HG03354 (cell line): Measurements from ENCODE around the gene ADARB1.

ENCODE experiments used
- ATAC-seq: cut with Tn5 transposase; IDR thresholded peaks from one replicate; pipeline ENCODE4 v1.9.1; 2021; ENCODE audit warnings: mild to moderate bottlenecking; ENCODE audit not compliant: unreplicated experiment, poor library complexity, severe bottlenecking

The ADARB1 gene

DNA sequence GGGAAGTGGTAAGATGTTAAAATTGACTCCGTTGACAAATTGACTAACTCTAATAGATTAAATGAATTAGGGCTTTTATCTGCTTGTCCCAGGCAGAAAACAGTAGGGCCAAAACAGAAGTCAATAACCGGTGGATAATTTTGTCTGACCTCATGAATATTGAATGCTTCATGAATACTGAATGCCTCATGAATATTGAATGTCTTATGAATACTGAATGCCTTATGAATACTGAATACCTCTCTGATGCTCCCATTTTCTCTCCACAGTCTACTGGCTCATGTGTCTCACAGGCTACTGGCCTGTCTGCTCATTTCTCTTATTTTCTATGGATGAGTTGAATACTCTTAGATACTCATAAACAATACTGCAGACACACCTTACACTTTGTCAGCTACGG, 157.3 kb downstream of the ADARB1 start:
- no peak for ATAC-seq

DNA sequence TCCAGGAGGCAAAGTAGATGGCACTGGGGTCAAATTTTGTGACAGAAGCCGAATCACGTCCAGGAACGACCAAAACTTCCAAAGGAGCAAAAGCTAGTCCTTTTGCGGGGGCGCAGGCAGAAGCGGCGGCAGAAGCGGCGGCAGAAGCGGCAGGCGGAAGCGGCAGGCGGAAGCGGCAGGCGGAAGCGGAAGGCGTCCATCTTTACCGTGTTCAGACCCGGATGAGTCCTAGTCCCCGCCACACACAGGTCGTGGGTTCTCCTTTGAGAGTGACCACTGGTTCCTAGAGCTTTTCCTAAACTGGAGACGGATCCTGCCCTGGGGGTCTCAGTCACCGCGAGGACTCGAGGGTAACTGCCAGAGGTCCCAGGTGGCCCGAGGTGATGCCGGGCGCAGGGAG, 159.7 kb downstream of the ADARB1 start:
- no peak for ATAC-seq

DNA sequence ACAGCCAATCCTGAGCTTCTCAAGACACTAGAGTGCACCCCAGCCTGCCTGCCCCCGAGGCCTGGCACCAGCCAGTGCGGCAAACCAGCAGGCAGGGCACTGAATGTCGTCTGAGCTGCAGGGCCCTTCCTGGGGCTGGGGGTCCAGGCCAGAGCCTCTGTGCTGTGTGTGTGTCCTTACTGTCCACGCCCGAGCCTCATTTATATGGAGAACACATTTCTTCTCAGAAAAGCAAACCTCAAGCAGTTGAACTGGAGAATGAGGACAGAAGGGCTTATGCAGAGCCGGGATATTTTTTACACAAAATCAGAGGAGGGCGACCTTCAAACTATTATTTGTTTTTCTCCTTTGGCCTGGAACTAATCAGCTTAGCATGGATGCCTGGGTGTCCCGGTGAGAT, 160.6 kb downstream of the ADARB1 start:
- ATAC-seq, result no peak

DNA sequence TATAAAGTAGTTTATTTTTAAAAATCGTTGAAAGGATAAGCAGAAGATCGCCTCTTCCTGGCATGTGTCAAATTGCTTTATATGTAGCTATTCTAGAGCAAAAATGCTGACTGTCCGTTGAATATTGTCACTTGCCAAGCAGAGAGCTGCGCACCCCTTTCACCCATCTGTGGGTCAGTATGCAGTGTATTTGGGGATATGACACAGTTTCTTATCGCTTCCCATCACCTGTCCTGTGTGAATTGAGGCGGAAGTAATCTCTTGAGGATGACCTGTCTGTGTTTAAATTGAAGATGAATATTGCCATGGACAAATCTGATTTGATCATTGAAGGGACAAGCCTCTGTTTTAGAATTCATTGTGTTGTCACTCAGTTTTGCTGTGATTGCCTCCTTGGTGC, 161.1 kb downstream of the ADARB1 start:
- ATAC-seq, result no peak

DNA sequence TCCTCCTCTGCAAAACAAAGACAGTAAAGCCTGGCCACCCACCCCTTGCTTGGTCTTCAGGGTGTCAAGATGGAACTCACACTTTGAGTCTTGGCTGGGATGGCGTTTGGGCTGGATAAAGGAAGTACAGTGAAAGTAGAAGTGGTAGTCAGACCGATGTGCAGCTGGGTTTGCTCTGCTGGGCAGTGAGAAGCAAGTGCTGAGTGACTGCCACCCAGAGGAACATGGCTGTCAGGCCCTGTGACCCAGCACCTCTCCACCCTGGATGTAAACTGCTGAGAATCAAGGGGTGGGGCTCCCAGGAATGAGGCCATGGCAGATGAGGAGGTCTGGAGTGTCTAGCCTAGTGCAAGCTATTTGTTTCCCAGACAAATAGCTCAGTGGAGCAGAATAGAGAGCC, 162.1 kb downstream of the ADARB1 start:
- ATAC-seq, result no peak

DNA sequence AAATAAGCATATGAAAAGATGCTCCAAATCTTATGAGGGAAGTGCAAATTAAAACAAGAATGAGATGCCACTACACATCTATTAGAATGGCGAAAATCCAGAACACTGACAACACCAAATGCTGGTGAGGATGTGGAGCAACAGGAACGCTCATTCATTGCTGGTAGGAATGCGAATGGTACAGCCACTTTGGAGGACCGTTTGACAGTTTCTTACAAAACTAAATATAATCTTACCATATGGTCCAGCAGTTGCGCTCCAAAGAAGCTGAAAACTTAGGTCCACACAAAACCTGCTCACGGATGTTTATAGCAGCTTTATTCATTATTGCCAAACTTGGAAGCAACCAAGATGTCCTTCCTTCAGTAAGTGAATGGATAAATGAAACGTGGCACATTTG, 163.0 kb downstream of the ADARB1 start:
- no peak for ATAC-seq

DNA sequence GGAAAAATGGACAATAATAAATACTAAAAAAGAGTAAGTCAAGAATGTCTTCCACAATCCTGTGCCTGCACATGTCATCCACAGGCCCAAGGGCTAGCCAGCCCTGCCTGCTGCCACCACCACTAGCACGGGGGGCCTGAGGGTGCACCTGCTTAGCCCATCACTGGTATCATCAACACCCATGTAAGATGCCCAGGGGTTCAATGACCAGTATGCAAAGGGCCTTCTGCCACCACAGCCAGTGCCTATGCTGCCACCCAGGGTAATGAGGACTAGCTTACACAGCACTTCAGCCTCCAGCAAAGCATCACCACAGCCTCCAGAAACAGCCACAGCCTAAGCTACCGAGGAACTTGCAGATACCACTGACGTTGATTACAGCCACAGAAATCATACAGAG, 167.0 kb downstream of the ADARB1 start:
- no peak for ATAC-seq

DNA sequence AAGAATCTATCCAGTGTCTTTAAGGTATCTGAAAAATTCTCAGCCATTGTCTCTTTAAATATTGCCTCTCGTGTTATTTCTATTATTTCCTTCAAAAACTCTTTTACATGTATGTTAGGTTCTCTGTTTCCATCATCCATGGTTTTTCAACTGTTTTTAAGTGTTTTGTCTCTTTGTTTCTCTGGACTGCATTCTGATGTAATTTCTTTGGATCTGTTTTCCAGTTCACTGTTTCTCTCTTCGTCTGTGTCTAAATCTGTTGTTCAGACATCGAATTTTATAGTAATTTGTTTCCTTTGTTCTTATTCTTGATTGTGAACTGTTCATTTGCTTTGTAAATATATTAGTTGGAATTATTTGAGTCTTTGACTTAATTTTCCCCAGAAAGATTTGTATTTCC, 169.2 kb downstream of the ADARB1 start:
- no peak for ATAC-seq

DNA sequence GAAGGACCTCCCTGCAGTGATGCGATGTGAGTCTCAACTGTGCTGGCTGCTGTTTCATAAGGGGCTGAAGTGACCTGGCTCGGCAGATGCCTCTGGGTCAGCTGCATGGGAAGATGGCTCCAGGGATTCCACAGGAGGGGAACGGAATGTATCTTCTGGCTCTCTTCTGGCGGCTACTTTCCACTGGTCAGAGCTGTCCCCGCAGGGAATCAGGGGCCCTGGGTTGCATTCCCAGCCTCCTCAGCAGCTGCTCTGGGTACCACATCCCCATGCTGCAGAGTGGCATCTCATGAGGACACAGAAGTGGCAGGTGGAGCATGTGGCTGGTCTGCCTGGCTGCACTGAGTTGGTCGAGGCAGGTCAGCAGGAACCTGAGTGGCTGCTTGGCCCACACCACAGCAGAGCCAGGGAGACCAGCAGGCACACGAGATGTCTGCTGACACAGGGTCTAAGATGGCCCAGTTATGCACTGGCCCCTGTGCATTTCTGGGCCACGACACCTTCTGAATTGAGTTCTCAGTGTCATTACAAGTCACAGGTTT, 170.5 kb downstream of the ADARB1 start:
- no peak for ATAC-seq

DNA sequence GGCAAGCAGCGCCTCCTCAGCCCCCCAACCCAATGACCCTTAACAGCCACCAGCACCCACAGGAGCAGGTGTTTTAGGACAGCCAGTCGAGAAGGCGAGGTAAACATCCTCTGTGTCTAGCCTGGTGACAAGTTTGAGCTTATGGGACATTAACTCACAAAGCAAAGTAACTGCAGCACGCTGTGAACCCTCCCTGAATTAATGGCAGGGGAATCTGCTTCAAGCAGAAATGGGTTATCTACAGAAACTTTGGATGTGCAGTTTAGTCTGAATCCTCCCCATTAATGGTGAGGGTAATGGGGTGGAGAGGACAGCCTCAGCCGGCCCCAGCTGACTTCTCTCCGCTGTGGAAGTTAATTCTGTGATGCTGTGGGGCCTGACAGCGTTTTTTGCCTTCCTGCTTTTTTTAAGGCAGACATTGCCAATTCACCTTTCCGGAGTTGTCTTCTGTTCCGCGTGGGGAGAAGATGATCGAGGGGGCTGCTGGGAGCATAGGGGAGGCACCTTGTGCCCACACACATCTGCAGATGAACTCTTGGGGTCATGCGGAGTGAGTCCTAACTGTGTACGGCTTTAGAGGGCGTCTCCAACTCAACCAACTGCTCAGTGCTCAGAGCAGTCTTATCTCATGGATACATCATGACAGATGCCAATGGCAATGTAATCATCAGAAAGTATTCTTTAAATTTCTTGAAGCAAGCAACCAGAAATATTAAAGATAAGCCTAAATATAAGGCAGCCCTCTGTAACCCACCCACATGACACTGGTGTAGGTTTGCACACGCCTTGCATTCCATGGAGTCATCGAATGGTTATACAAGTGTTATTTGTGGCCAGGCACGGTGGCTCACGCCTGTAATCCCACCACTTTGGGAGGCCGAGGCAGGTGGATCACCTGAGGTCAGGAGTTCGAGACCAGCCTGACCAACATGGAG, 172.3 kb downstream of the ADARB1 start:
- no peak for ATAC-seq

DNA sequence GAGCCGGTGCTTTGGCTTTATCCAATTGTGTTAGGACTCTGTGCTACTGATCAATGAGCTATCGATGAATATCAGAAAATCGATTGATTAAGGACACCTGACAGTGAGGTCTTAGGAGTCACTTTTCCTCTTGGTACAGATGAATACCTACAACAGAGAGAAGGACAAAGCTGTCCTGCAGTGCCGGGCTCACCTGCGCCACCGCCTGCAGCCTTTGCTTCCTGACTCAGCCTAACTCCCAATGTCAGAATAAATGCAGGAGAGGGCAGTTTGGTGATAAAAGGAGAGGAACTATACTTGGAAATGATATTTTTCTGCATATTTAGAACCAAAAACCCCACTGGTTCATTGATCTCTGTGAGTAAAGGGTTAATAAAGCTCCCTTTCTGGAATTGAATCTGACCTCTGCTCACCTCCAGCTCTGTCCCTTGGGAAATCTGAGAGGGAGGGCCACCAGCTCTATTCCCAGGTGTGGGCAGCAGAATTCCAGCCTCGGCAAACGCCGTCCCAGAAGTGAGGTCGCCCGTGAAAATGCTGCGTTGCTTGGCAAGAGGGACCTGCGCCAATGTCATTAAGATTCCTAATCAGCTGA, 174.0 kb downstream of the ADARB1 start:
- no peak for ATAC-seq

DNA sequence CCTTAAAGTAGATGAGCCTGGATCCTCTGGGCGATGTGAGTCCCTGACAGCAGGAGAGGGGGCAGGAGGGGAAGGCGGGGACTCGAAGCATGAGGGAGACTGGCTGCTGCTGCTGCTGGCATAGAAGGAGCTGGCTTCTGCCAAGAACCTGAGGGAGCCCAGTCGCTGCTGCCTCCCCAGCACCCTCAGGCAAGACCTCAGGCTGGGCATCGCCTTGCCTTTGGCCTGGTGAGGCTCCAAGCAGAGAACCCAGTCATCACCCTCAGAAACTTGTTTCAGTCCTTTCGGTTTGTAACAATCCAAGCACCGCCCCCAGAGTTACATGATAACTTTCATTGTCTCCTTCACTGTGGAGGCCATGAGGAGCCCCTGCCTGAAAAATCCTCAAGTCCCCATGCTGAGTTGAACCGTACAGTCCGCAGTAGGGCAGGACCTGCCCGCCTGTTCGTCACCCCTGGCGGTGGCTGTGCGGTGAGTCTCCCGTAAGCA, 174.6 kb downstream of the ADARB1 start:
- no peak for ATAC-seq

DNA sequence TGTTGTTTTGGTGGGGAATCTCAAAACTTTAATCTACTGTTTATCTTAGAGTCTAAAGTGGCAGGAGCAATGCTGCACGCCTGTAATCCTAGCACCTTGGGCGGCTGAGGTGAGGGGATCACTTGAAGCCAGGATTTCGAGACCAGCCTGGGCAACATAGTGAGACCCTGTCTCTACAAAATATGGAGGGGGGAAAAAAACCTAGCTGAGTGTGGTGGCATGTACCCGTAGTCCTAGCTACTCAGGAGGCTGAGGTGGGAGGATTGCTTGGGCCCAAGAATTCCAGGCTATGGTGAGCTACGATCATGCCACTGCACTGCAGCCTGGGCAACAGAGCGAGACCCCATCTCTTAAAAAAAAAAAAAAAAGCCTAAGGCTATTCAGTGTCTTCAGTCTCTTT, 175.2 kb downstream of the ADARB1 start:
- no peak for ATAC-seq

DNA sequence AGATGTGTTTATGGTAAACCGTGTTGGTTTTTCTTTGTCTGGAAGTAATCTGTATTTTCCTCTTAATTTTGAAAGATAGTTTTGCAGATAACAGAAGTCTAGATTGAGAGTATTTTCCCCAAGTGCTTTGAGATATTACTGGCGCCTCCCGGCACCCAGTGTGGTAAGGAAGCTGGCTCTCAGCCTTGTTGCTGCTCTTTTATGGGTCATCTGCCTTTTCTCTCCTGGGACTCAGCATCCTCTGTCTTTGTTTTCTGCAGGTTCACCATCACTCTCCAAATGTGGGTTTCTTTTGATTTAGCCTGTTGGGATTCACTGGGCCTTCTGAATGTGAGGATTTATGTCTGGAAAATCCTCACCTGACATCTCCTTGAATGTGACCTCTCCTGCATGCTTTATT, 175.9 kb downstream of the ADARB1 start:
- ATAC-seq, result no peak

DNA sequence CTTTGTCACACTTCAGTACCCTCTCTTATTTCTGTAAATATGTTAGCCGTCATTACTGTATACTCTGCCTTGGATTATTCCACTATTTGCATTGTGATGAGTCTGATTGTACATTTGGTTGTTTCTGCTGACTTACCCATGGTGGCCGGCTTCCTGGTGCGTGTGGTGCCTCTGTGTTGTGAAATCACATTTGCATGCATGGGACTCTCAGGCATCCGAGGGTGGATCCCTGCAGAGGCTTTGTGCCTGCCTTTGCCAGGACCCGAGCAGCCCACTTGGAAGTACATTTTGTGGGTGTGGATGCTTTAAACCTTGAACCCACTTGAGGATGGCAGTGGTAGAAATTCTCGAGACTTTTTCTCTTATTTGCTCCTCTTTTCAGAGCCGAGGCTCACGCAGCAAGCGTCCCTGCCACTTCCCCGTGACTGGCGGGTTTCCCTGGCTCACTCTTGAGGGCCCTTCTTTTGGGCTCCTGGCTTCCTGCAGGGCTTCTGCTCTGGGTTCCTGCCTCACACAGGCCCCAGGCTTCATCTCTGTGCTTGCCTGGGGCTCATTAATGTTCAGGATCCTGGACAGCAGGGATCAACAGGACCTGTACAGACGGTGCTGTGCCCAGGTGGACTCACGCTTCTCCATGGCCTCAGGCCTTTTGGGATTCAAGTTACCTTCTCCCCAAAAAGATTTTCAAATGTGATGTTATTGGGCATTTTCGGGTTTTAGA, 176.7 kb downstream of the ADARB1 start:
- ATAC-seq, result no peak

DNA sequence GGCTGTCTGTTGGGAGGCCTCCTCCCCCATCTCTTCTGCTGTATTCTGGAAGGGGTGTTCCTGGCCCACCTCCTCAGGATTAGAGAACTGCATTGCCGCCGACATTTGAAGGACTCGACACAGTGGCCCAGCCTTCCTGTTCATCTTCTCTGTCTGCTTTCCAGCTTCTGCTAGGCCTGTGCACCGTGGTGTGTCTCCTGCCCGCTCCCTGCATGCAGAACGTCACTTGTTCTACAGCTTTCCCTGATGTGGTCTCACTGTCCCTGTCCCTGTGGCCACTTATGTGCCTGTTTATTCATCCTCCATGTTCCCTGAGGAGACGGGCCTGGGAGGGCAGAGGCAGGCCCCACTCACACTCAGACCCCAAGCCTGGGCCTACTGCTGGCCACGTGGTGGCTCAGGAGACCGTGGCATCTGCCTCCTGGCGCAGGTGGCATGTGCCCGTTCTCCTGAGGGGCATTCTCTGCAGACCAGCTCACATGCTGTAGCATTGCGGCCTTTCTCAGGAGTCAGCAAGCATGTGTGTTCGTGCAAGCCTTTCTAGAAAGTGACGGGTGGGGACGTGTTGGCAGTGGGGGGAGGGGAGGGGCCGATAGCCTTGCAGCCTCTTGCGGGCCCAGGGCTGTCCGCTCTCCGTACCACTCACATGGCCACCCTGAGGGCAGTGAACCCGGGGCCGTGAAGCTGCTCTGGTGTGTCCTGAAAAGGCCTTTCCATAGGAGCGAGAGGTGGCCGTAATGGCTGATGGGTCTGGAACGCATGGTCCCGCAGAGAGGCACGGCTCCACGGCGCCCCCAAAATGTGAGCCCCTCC, 177.5 kb downstream of the ADARB1 start:
- ATAC-seq, result no peak

DNA sequence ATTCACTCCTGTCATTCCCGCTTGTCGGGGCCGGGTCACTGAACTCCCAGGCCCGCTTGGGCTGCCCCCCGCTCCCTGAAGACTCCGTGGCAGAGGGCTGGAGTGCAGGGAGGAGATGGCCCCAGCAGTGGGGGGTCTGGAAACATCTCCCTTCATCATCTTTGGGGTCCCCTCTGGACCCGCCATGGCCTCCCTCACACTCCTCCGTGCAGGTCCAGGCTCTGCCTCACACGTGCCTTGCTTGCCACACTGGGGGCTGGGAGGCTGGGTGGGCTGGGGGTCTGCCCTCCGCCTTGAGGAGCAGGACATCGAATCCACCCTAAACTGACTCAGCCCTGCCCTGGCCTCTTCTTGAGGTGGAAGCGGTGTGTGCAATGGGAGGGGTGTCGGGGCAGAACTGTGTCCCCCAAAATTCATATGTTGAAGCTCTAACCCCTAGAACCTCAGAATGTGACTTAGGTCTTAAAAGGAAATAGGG, 178.1 kb downstream of the ADARB1 start:
- no peak for ATAC-seq

DNA sequence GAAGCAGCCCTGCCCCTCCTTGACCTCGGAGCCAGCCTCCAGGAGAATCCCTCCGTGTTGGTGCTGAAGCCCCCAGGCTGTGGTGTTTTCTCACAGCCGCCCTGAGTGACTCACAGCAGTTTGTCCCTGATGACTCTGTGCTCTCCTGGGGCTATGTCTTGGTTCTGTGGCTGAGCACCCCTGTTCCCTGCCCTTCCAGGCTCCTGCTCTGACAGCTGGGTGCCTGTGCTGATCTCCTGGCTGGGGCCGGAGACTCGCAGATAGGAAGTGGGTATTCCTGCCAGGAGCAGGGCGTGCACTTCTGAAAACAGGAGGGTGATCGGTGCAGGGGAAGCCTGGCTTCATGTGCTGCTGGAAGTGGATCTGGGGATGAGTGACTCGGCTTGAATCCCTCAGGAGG, 178.8 kb downstream of the ADARB1 start:
- no peak for ATAC-seq

DNA sequence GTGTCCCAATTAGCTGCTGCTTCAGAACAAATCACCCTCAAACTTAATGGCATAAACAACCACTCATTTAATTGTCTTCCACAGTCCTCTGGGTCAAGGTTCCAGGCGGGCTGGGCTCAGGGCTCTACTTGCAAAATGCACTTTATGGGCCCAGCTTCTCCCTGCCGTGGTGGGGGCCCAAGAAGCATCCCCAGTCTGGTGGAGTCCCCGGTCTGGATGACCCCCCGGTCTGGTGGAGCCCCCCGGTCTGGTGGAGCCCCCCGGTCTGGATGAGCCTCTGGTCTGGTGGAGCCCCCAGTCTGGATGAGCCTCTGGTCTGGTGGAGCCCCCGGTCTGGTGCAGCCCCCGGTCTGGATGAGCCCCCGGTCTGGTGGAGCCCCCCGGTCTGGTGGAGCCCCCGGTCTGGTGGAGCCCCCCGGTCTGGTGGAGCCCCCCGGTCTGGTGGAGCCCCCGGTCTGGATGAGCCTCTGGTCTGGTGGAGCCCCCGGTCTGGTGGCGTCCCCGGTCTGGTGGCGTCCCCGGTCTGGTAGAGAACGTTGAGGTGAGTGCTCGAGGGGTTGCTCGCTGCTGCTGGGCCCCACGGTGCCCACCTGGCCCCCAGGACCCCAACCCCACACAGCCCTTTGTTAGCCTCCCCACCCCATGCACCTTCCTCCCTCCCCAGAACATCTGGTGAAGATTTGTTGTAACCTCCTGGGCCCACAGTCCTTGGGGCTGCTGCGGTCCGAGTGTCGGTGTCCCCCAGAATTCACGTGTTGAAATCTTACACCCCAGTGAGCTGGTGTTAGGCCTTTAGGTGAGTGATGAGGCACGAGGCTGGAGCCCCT, 179.5 kb downstream of the ADARB1 start:
- no peak for ATAC-seq
